ENCODE results near the gene C2CD2.

C2CD2 gene

GRCh38 chr21:41987310-41987709 lies 33.5 kb upstream of the C2CD2 start:
- no peak overlapping the region for H2AK5ac ChIP-seq (ENCODE audit: low read length)
- no peak overlapping the region for H4K91ac ChIP-seq (ENCODE audit: low read depth, low read length)
- no peaks in the 10 kb centered on the region for H3K27me3 ChIP-seq (ENCODE audit: insufficient read depth, low read length)
- no peak overlapping the region for H3K9ac ChIP-seq (ENCODE audit: low read length)
- no peak overlapping the region for H3K14ac ChIP-seq (ENCODE audit: low read length)
- H2BK12ac ChIP-seq (ENCODE audit: low read length) = no peak overlapping the region
- no peak overlapping the region for H4K12ac ChIP-seq (ENCODE audit: low read depth, low read length)
- no peak overlapping the region for H3K27ac ChIP-seq (ENCODE audit: low read depth, low read length)
- no peaks in the 10 kb centered on the region for H3K9me3 ChIP-seq (ENCODE audit: insufficient read depth, low read depth, low read length)
- H2BK5ac ChIP-seq (ENCODE audit: low read depth, low read length, poor library complexity) = no peak overlapping the region
- H3K4ac ChIP-seq (ENCODE audit: low read depth, low read length) = no peak overlapping the region
- no peak overlapping the region for H2BK120ac ChIP-seq (ENCODE audit: insufficient read depth, low read length, poor library complexity)
- H2AFZ ChIP-seq (ENCODE audit: insufficient read depth, low read length, poor library complexity) = no peak overlapping the region
- H3K18ac ChIP-seq (ENCODE audit: low read length) = no peak overlapping the region
- H3K23ac ChIP-seq (ENCODE audit: low read length) = no peak overlapping the region
- no CpG with 5 or more reads among the region's 3 CpGs for WGBS (ENCODE audit: extremely low coverage, insufficient coverage, insufficient read length)
- DNase-seq = no peak
- no peak overlapping the region for H4K8ac ChIP-seq (ENCODE audit: low read depth, low read length)
- peaks cover 9 to 15% of the 10 kb centered on the region in 2 experiments for H3K36me3 ChIP-seq (ENCODE audit: control insufficient read depth in 1 of 2, insufficient read depth in 2 of 2, low read length in 2 of 2)
- no peak overlapping the region for H3K4me2 ChIP-seq (ENCODE audit: low read length)
- no peaks in the 10 kb centered on the region for H3K4me1 ChIP-seq (ENCODE audit: control insufficient read depth in 1 of 2, insufficient read depth in 2 of 2, low read length in 2 of 2)
- H3K79me2 ChIP-seq (ENCODE audit: control insufficient read depth, insufficient read depth, low read length, poor library complexity) = no peaks in the 10 kb centered on the region
- no peaks in the 10 kb centered on the region for H3K79me1 ChIP-seq (ENCODE audit: low read length)
- no peak overlapping the region for H3K4me3 ChIP-seq (ENCODE audit: low read depth, low read length)

GRCh38 chr21:41985662-41986416 lies 32.0 kb upstream of the C2CD2 start:
- Histone ChIP-seq H3K4ac (ENCODE audit: low read depth, low read length) (no peak overlapping the region), H4K8ac (ENCODE audit: low read depth, low read length) (no peak overlapping the region), H3K9ac (ENCODE audit: low read length) (no peak overlapping the region), H3K4me2 (ENCODE audit: low read length) (no peak overlapping the region), H3K36me3 (ENCODE audit: control insufficient read depth in 1 of 2, insufficient read depth in 2 of 2, low read length in 2 of 2) (peaks cover under 1% of the 10 kb centered on the region in 2 experiments), H3K4me1 (ENCODE audit: control insufficient read depth in 1 of 2, insufficient read depth in 2 of 2, low read length in 2 of 2) (no peaks in the 10 kb centered on the region), H4K91ac (ENCODE audit: low read depth, low read length) (no peak overlapping the region), H2AK5ac (ENCODE audit: low read length) (no peak overlapping the region), H3K27me3 (ENCODE audit: insufficient read depth, low read length) (no peaks in the 10 kb centered on the region), H3K4me3 (ENCODE audit: low read depth, low read length) (no peak overlapping the region), H3K79me2 (ENCODE audit: control insufficient read depth, insufficient read depth, low read length, poor library complexity) (no peaks in the 10 kb centered on the region), H3K79me1 (ENCODE audit: low read length) (no peaks in the 10 kb centered on the region), H2AFZ (ENCODE audit: insufficient read depth, low read length, poor library complexity) (no peak overlapping the region), H3K18ac (ENCODE audit: low read length) (no peak overlapping the region), H3K27ac (ENCODE audit: low read depth, low read length) (no peak overlapping the region), H2BK12ac (ENCODE audit: low read length) (no peak overlapping the region), H2BK5ac (ENCODE audit: low read depth, low read length, poor library complexity) (no peak overlapping the region), H3K9me3 (ENCODE audit: insufficient read depth, low read depth, low read length) (peaks cover 1% of the 10 kb centered on the region), H3K23ac (ENCODE audit: low read length) (no peak overlapping the region), H3K14ac (ENCODE audit: low read length) (no peak overlapping the region), H4K12ac (ENCODE audit: low read depth, low read length) (no peak overlapping the region), H2BK120ac (ENCODE audit: insufficient read depth, low read length, poor library complexity) (no peak overlapping the region)
- no peak for DNase-seq
- no CpG with 5 or more reads among the region's 6 CpGs for WGBS (ENCODE audit: extremely low coverage, insufficient coverage, insufficient read length)

GRCh38 chr21:41983229-41983628 lies 29.4 kb upstream of the C2CD2 start:
- no CpG with 5 or more reads among the region's 1 CpG for WGBS (ENCODE audit: extremely low coverage, insufficient coverage, insufficient read length)
- Histone ChIP-seq H3K18ac (ENCODE audit: low read length) (no peak overlapping the region), H3K79me1 (ENCODE audit: low read length) (no peaks in the 10 kb centered on the region), H2BK120ac (ENCODE audit: insufficient read depth, low read length, poor library complexity) (no peak overlapping the region), H2BK5ac (ENCODE audit: low read depth, low read length, poor library complexity) (no peak overlapping the region), H2BK12ac (ENCODE audit: low read length) (no peak overlapping the region), H3K23ac (ENCODE audit: low read length) (no peak overlapping the region), H3K4me3 (ENCODE audit: low read depth, low read length) (no peak overlapping the region), H3K36me3 (ENCODE audit: control insufficient read depth in 1 of 2, insufficient read depth in 2 of 2, low read length in 2 of 2) (no peaks in the 10 kb centered on the region), H2AFZ (ENCODE audit: insufficient read depth, low read length, poor library complexity) (no peak overlapping the region), H3K27me3 (ENCODE audit: insufficient read depth, low read length) (no peaks in the 10 kb centered on the region), H3K4me2 (ENCODE audit: low read length) (no peak overlapping the region), H4K8ac (ENCODE audit: low read depth, low read length) (no peak overlapping the region), H3K9ac (ENCODE audit: low read length) (no peak overlapping the region), H3K14ac (ENCODE audit: low read length) (no peak overlapping the region), H3K79me2 (ENCODE audit: control insufficient read depth, insufficient read depth, low read length, poor library complexity) (no peaks in the 10 kb centered on the region), H3K27ac (ENCODE audit: low read depth, low read length) (no peak overlapping the region), H4K91ac (ENCODE audit: low read depth, low read length) (no peak overlapping the region), H2AK5ac (ENCODE audit: low read length) (no peak overlapping the region), H4K12ac (ENCODE audit: low read depth, low read length) (no peak overlapping the region), H3K4ac (ENCODE audit: low read depth, low read length) (no peak overlapping the region), H3K4me1 (ENCODE audit: control insufficient read depth in 1 of 2, insufficient read depth in 2 of 2, low read length in 2 of 2) (no peaks in the 10 kb centered on the region), H3K9me3 (ENCODE audit: insufficient read depth, low read depth, low read length) (peaks cover 5% of the 10 kb centered on the region)
- DNase-seq = no peak

GRCh38 chr21:41980561-41980960 lies 26.7 kb upstream of the C2CD2 start:
- Histone ChIP-seq H3K4me3 (ENCODE audit: low read depth, low read length) (no peak overlapping the region), H3K79me2 (ENCODE audit: control insufficient read depth, insufficient read depth, low read length, poor library complexity) (no peaks in the 10 kb centered on the region), H3K79me1 (ENCODE audit: low read length) (no peaks in the 10 kb centered on the region), H4K91ac (ENCODE audit: low read depth, low read length) (no peak overlapping the region), H3K4me1 (ENCODE audit: control insufficient read depth in 1 of 2, insufficient read depth in 2 of 2, low read length in 2 of 2) (no peaks in the 10 kb centered on the region), H4K8ac (ENCODE audit: low read depth, low read length) (no peak overlapping the region), H4K12ac (ENCODE audit: low read depth, low read length) (no peak overlapping the region), H3K9ac (ENCODE audit: low read length) (no peak overlapping the region), H3K4me2 (ENCODE audit: low read length) (no peak overlapping the region), H2BK12ac (ENCODE audit: low read length) (no peak overlapping the region), H3K36me3 (ENCODE audit: control insufficient read depth in 1 of 2, insufficient read depth in 2 of 2, low read length in 2 of 2) (no peaks in the 10 kb centered on the region), H3K27ac (ENCODE audit: low read depth, low read length) (no peak overlapping the region), H2AFZ (ENCODE audit: insufficient read depth, low read length, poor library complexity) (no peak overlapping the region), H3K4ac (ENCODE audit: low read depth, low read length) (no peak overlapping the region), H3K9me3 (ENCODE audit: insufficient read depth, low read depth, low read length) (peaks cover 5% of the 10 kb centered on the region), H3K27me3 (ENCODE audit: insufficient read depth, low read length) (no peaks in the 10 kb centered on the region), H3K14ac (ENCODE audit: low read length) (no peak overlapping the region), H2AK5ac (ENCODE audit: low read length) (no peak overlapping the region), H2BK5ac (ENCODE audit: low read depth, low read length, poor library complexity) (no peak overlapping the region), H3K23ac (ENCODE audit: low read length) (no peak overlapping the region), H3K18ac (ENCODE audit: low read length) (no peak overlapping the region), H2BK120ac (ENCODE audit: insufficient read depth, low read length, poor library complexity) (no peak overlapping the region)
- no peak for DNase-seq
